ENCODE measurements around the gene KIR2DL4.
A peak's percentile ranks its signal among the peaks of the same experiment; 100 is the strongest.
"Not testable (repeated sequence)": the region's sequence is repeated elsewhere in the genome, so short reads cannot be mapped to it uniquely, and the experiment has no call there.

Gene KIR2DL4

DNA sequence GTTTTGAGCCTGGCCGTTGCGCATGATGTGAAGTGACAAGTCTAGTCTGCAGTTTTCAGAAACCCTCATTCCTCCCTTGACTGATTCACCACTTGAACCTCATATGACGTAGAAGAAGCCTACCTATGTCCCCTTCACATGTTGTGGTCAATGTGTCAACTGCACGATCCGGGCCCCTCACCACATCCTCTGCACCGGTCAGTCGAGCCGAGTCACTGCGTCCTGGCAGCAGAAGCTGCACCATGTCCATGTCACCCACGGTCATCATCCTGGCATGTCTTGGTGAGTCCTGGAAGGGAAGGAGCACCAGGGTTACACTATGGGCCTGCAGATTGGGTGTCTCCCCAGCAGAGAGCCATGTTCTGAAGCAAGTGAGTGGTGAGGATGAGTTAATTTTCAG lies at the start of gene KIR2DL4:
KIR2DL4 (plus strand) TSS at position 201 of the 400 bp plus-strand sequence; CDS start at position 243, 42 bp downstream.
- DNase-seq (ENCODE audit: low read depth in 2 of 2) = peak; percentile 5 to 12

GRCh38 chr19:54756204-54757110 lies 47.0 kb upstream of the KIR2DL4 start:
- not testable (repeated sequence) for DNase-seq (ENCODE audit: low read depth in 2 of 2)

DNA sequence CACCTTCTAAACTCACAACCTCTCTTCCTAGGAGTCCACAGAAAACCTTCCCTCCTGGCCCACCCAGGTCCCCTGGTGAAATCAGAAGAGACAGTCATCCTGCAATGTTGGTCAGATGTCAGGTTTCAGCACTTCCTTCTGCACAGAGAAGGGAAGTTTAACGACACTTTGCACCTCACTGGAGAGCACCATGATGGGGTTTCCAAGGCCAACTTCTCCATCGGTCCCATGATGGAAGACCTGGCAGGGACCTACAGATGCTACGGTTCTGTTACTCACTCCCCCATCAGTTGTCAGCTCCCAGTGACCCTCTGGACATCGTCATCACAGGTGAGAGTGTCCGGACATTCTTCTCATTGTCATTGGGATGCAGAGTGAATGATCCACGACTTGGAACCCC lies 44.8 kb upstream of the KIR2DL4 start:
- DNase-seq (ENCODE audit: low read depth in 2 of 2) = not testable (repeated sequence)

- not testable (repeated sequence) for DNase-seq (ENCODE audit: low read depth in 2 of 2)
Measured at GRCh38 chr19:54764219-54764618, 39.2 kb upstream of the KIR2DL4 start.

- not testable (repeated sequence) for DNase-seq (ENCODE audit: low read depth in 2 of 2)
Measured at GRCh38 chr19:54766464-54766863, 36.9 kb upstream of the KIR2DL4 start.

DNA sequence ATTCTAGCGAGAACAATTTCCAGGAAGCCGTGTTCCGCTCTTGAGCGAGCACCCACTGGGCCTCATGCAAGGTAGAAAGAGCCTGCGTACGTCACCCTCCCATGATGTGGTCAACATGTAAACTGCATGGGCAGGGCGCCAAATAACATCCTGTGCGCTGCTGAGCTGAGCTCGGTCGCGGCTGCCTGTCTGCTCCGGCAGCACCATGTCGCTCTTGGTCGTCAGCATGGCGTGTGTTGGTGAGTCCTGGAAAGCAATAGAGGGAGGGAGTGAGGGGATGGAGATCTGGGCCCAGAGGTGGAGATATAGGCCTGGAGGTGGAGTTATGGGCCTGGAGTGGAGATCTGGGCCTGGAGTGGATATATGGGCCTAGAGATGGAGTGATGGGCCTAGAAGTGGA lies 33.8 kb upstream of the KIR2DL4 start, which contains the start of gene KIR2DL1:
KIR2DL1 (plus strand) TSS at position 148 of the 400 bp plus-strand sequence; CDS start at position 206, 58 bp downstream.
- DNase-seq (ENCODE audit: low read depth in 2 of 2) = not testable (repeated sequence)

DNA sequence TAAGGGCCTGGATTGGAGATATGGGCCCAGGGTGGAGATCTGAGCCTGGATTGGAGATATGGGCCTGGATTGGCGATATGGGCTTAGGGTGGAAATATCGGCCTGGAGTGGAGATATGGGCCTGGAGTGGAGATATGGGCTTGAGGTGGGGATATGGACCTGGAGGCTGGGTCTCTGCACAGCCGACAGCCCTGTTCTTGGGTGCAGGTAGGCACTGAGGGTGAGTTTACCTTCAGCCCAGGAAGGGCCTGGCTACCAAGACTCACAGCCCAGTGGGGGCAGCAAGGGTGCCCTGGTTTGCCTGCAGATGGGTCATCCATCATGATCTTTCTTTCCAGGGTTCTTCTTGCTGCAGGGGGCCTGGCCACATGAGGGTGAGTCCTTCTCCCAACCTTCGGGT lies 32.9 kb upstream of the KIR2DL4 start:
- not testable (repeated sequence) for DNase-seq (ENCODE audit: low read depth in 2 of 2)

GRCh38 chr19:54771018-54771960 lies 32.1 kb upstream of the KIR2DL4 start:
- not testable (repeated sequence) for DNase-seq (ENCODE audit: low read depth in 2 of 2)

DNA sequence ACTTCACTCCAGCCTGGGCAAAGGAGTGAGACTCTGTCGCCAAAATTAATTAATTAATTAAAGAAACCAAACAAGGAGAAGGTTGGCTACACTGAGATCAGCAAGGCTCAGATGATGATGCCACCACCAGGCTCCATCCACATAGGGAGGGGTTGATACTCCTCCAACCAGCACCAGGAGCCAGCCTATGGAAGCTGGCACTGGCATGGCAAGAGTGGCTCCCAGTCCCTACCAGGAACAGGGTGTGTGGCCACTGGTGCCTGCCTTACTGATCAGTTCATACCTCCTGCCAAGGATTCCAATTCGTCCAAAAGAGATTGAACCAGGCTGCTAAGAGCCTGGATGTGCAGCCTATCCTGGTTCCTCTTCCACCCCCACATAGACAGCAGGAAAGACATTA lies 30.7 kb upstream of the KIR2DL4 start:
- not testable (repeated sequence) for DNase-seq (ENCODE audit: low read depth in 2 of 2)

GRCh38 chr19:54775095-54775815 lies 28.2 kb upstream of the KIR2DL4 start:
- DNase-seq (ENCODE audit: low read depth in 2 of 2) = not testable (repeated sequence)

- not testable (repeated sequence) for DNase-seq (ENCODE audit: low read depth in 2 of 2)
Measured at GRCh38 chr19:54775830-54776229, 27.6 kb upstream of the KIR2DL4 start.

GRCh38 chr19:54777851-54778250 lies 25.6 kb upstream of the KIR2DL4 start:
- not testable (repeated sequence) for DNase-seq (ENCODE audit: low read depth in 2 of 2)

DNA sequence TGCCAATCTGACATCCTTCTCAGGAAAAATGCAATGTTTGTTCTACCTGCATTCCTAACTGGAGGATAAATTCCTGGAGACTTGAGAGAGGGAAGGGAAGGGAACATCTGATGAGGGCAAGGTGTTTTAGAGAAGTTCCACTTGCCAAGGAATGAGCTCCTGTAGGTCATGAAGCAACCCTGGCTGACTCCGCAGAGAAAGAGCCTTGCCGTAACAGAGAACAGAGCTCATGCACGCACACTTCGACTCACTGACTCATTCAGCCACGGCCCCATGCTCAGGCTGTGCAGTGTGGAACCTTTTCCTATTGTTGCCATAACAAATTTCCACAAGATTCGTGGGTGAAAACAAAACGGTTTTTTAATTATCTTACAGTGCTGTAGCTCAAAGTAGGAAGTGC lies 24.5 kb upstream of the KIR2DL4 start:
- DNase-seq (ENCODE audit: low read depth in 2 of 2) = not testable (repeated sequence)

DNA sequence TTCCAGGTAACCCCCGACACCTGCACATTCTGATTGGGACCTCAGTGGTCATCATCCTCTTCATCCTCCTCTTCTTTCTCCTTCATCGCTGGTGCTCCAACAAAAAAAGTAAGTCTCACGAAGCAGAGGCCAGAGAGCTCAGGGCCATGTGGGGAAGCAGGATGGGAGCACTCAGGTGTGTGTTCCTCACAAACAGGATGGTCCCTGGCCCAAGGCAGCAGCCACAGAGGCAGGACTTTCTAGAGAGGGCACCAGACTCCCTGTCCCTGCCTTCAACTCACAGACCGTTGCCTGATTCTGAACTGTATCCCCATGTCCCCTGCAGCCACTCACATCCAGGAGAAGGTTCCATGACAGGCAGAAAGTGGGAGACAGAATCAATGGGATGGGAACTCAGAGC lies 20.5 kb upstream of the KIR2DL4 start:
- not testable (repeated sequence) for DNase-seq (ENCODE audit: low read depth in 2 of 2)

GRCh38 chr19:54786091-54786723 lies 17.2 kb upstream of the KIR2DL4 start:
- not testable (repeated sequence) for DNase-seq (ENCODE audit: low read depth in 2 of 2)

DNA sequence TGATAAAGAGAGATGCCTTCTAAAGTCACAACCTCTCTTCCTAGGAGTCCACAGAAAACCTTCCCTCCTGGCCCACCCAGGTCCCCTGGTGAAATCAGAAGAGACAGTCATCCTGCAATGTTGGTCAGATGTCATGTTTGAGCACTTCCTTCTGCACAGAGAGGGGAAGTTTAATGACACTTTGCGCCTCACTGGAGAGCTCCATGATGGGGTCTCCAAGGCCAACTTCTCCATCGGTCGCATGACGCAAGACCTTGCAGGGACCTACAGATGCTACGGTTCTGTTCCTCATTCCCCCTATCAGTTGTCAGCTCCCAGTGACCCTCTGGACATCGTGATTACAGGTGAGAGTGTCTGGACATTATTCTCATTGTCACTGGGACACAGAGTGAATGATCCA lies 15.3 kb upstream of the KIR2DL4 start:
- not testable (repeated sequence) for DNase-seq (ENCODE audit: low read depth in 2 of 2)

- no peak for DNase-seq (ENCODE audit: low read depth in 2 of 2)
Measured at GRCh38 chr19:54790711-54791110, 12.7 kb upstream of the KIR2DL4 start.

DNA sequence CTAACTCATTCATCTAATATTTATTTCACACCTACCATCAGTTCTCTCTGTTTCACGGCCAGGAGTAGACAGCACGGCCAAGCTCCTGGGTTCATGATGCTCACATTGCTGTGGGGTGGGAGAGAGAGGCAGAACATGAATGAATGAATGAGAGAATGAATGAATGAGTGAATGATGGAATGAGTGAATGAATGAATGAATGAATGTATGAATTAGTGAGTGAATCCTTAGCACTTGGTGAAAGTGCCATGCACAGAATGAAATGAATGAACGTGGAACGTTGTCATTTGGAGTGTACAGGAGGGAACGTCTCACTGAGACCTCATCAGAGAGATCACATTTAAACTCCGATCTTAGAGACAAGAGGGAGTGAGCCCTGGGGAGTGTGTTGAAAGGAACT lies 11.9 kb upstream of the KIR2DL4 start:
- DNase-seq (ENCODE audit: low read depth in 2 of 2) = no peak

- DNase-seq (ENCODE audit: low read depth in 2 of 2) = no peak
Measured at GRCh38 chr19:54792814-54793213, 10.6 kb upstream of the KIR2DL4 start.

DNA sequence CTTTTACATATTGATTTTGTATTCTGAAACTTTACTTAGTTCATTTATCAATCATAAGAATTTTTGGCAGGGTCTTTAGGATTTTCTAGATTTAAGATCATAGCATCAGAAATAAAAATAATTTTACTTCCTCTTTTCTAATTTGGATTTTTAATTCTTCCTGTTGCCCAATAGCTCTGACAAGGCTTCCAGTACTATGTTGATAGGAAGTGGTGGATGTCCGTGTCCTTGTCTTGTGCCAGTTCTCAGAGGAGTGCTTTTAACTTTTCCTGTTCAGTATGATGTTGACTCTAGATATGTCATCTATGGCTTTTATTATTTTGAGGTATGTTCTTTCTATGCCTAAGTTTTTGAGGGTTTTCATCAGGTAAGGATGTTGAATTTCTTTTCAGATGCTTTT lies 7.7 kb upstream of the KIR2DL4 start:
- no peak for DNase-seq (ENCODE audit: low read depth in 2 of 2)

DNA sequence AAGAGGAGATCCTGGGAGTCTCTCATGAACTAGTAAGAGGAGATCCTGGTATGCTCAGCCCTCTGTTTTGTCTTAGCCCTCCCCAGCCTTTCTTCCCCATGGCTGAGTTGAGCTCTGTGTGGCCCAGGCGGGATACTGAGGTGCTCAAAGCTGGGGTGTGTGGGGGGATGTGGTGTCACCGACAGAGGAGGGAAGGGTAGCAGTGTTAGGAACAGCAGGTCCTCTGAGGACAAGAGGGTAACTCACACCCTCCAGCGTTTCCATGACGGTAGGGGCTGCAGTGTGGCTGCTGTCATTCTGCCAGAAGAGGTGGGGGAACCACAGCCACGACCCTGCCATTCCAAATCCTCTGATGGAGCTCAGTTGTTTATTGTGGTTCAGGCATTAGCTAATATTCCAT lies 691 bp downstream of the KIR2DL4 start:
- DNase-seq (ENCODE audit: low read depth in 2 of 2) = no peak
